IPS-15b (cell line): ENCODE results near the gene PSMG2.

Source experiments
- H3K27me3 ChIP-seq: one replicate; pipeline ENCODE4 v1.6.1; 2013; ENCODE audit warnings: low read length; ENCODE audit not compliant: control insufficient read depth, insufficient read depth
- H3K36me3 ChIP-seq: one replicate; pipeline ENCODE4 v1.6.1; 2013; ENCODE audit warnings: low read length; ENCODE audit not compliant: control insufficient read depth, insufficient read depth
- H3K4me1 ChIP-seq: one replicate; pipeline ENCODE4 v1.6.1; 2013; ENCODE audit warnings: mild to moderate bottlenecking, low read length; ENCODE audit not compliant: control insufficient read depth, insufficient read depth
- H3K4me3 ChIP-seq: one replicate; pipeline ENCODE4 v1.5.1; 2013; ENCODE audit warnings: low read depth, low read length
- H3K9ac ChIP-seq: one replicate; pipeline ENCODE4 v1.6.1; 2013; ENCODE audit warnings: low read depth, mild to moderate bottlenecking, low read length
- H3K9me3 ChIP-seq: one replicate; pipeline ENCODE4 v1.6.1; 2013; ENCODE audit warnings: mild to moderate bottlenecking, low read length; ENCODE audit not compliant: control insufficient read depth, insufficient read depth

The PSMG2 gene

GRCh38 chr18:12726774-12727550 is 24.1 kb downstream of the PSMG2 start:
- Histone ChIP-seq H3K27me3 (no peaks in the 10 kb centered on the region), H3K9ac (no peak overlapping the region), H3K36me3 (no peaks in the 10 kb centered on the region), H3K9me3 (no peaks in the 10 kb centered on the region), H3K4me1 (no peaks in the 10 kb centered on the region), H3K4me3 (no peak overlapping the region)

GRCh38 chr18:12737243-12737902 is 34.5 kb downstream of the PSMG2 start:
- H3K9ac ChIP-seq = no peak overlapping the region

GRCh38 chr18:12741351-12741750 is 38.5 kb downstream of the PSMG2 start:
- Histone ChIP-seq H3K4me3 (no peak overlapping the region), H3K36me3 (no peaks in the 10 kb centered on the region), H3K27me3 (no peaks in the 10 kb centered on the region), H3K4me1 (no peaks in the 10 kb centered on the region), H3K9me3 (no peaks in the 10 kb centered on the region), H3K9ac (no peak overlapping the region)

More at GRCh38 chr18:12737243-12737902, 34.5 kb downstream of the PSMG2 start:
- Histone ChIP-seq H3K4me3 (no peak overlapping the region), H3K36me3 (no peaks in the 10 kb centered on the region), H3K27me3 (no peaks in the 10 kb centered on the region), H3K4me1 (no peaks in the 10 kb centered on the region), H3K9me3 (no peaks in the 10 kb centered on the region)

- no peak overlapping the region for H3K4me3 ChIP-seq
- H3K9me3 ChIP-seq = no peaks in the 10 kb centered on the region
- H3K27me3 ChIP-seq = no peaks in the 10 kb centered on the region
- H3K9ac ChIP-seq = no peak overlapping the region
- no peaks in the 10 kb centered on the region for H3K4me1 ChIP-seq
- H3K36me3 ChIP-seq = peaks cover under 1% of the 10 kb centered on the region
Observed at GRCh38 chr18:12742453-12742852, 39.6 kb downstream of the PSMG2 start.

- Histone ChIP-seq H3K27me3 (no peaks in the 10 kb centered on the region), H3K4me3 (no peak overlapping the region), H3K4me1 (no peaks in the 10 kb centered on the region), H3K9ac (no peak overlapping the region), H3K36me3 (peaks cover 2% of the 10 kb centered on the region), H3K9me3 (no peaks in the 10 kb centered on the region)
Observed at GRCh38 chr18:12744103-12744502, 41.3 kb downstream of the PSMG2 start.

DNA sequence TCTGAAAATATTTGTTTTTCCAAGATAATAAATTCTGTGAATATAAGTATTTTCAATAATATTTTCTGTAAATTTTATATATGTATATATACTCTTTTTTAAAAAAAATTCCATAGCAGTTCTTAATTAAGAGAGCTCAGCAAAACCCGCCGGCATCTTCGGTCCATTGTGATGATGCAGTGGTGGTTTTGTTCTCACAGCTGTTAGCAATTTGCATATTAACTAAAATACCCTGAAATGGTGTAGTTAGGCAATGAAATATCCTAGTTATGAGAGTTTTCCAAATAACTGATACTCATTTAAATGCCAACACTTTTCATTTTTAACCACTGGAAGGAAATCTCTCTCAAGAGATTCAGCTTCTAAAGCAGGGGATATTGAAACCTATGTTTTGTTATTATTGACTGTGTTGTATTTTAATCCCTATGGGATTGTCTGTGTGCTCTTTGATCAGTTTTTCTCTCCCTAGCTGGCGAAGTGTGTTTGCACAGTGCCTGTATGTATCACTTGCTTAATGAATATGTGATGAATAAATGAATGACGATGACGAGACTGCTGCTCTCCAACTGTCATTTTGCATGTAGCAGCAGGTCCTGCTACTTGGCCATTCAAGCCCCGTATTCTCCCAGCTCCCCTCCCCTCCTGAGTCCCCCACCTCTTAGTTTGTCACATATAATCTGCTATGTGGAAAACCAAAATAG is 42.4 kb downstream of the PSMG2 start:
- H3K9ac ChIP-seq = no peak overlapping the region
- H3K36me3 ChIP-seq = peaks cover 2% of the 10 kb centered on the region
- no peaks in the 10 kb centered on the region for H3K9me3 ChIP-seq
- no peaks in the 10 kb centered on the region for H3K4me1 ChIP-seq
- H3K27me3 ChIP-seq = no peaks in the 10 kb centered on the region
- H3K4me3 ChIP-seq = no peak overlapping the region

GRCh38 chr18:12747530-12748315 is 44.9 kb downstream of the PSMG2 start:
- Histone ChIP-seq H3K4me1 (no peaks in the 10 kb centered on the region), H3K9me3 (no peaks in the 10 kb centered on the region)

DNA sequence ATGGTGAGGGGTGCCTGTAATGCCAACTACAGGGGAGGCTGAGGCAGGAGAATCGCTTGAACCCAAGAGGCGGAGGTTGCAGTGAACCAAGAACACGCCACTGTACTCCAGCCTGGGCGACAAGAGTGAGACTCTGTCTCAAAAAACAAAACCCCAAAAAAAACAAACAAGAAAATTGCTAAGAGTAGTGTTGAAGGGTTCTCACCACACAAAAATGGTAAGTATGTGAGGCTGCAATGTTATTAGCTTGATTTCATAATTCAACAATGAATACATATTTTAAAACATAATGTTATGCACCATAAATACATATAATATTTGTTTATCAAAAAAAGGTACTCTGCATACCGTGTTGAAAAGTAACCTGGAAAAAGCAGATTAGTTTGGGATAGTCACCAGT is 45.8 kb downstream of the PSMG2 start:
- no peaks in the 10 kb centered on the region for H3K9me3 ChIP-seq
- no peaks in the 10 kb centered on the region for H3K4me1 ChIP-seq
- no peak overlapping the region for H3K4me3 ChIP-seq
- no peaks in the 10 kb centered on the region for H3K27me3 ChIP-seq
- peaks cover 2% of the 10 kb centered on the region for H3K36me3 ChIP-seq
- no peak overlapping the region for H3K9ac ChIP-seq

More at GRCh38 chr18:12747530-12748315, 44.9 kb downstream of the PSMG2 start:
- peaks cover 2% of the 10 kb centered on the region for H3K36me3 ChIP-seq
- H3K27me3 ChIP-seq = no peaks in the 10 kb centered on the region
- no peak overlapping the region for H3K4me3 ChIP-seq
- H3K9ac ChIP-seq = no peak overlapping the region

GRCh38 chr18:12749121-12749520 is 46.3 kb downstream of the PSMG2 start:
- no peaks in the 10 kb centered on the region for H3K27me3 ChIP-seq
- peaks cover 2% of the 10 kb centered on the region for H3K36me3 ChIP-seq
- H3K9ac ChIP-seq = no peak overlapping the region
- H3K4me3 ChIP-seq = no peak overlapping the region
- no peaks in the 10 kb centered on the region for H3K4me1 ChIP-seq
- H3K9me3 ChIP-seq = no peaks in the 10 kb centered on the region

GRCh38 chr18:12750076-12750714 is 47.4 kb downstream of the PSMG2 start:
- Histone ChIP-seq H3K9me3 (no peaks in the 10 kb centered on the region), H3K9ac (no peak overlapping the region), H3K36me3 (peaks cover 2% of the 10 kb centered on the region), H3K27me3 (no peaks in the 10 kb centered on the region), H3K4me1 (no peaks in the 10 kb centered on the region), H3K4me3 (no peak overlapping the region)
